DOHH2 (cell line): ENCODE results near the gene MAJIN.

ENCODE experiments used
- EZH2phosphoT487 ChIP-seq: fragments of 200-600 bp; sonication (generic); IDR thresholded peaks from 2 replicates; pipeline ENCODE4 v1.6.1; 2017; ENCODE audit warnings: borderline replicate concordance, mild to moderate bottlenecking, antibody characterized with exemption, low read length, moderate library complexity, mixed read lengths
- TF ChIP-seq, protein P1 (sequence below): fragments of 200-600 bp; sonication (generic); IDR thresholded peaks from one replicate; pipeline ENCODE4 v1.5.1; 2014; ENCODE audit warnings: antibody characterized with exemption, mild to moderate bottlenecking, low read depth, low read length; ENCODE audit not compliant: poor library complexity, severe bottlenecking

GRCh38 chr11:64947208-64947814 lies 24.6 kb downstream of the MAJIN start:
- TF ChIP-seq, protein P1, sequence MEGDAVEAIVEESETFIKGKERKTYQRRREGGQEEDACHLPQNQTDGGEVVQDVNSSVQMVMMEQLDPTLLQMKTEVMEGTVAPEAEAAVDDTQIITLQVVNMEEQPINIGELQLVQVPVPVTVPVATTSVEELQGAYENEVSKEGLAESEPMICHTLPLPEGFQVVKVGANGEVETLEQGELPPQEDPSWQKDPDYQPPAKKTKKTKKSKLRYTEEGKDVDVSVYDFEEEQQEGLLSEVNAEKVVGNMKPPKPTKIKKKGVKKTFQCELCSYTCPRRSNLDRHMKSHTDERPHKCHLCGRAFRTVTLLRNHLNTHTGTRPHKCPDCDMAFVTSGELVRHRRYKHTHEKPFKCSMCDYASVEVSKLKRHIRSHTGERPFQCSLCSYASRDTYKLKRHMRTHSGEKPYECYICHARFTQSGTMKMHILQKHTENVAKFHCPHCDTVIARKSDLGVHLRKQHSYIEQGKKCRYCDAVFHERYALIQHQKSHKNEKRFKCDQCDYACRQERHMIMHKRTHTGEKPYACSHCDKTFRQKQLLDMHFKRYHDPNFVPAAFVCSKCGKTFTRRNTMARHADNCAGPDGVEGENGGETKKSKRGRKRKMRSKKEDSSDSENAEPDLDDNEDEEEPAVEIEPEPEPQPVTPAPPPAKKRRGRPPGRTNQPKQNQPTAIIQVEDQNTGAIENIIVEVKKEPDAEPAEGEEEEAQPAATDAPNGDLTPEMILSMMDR = no peak
- no peak for TF ChIP-seq EZH2phosphoT487
